SK-N-SH treated with all-trans-retinoic acid at 6 μM for 48 hours (cell line): ENCODE data around the gene HRH3.

Source experiments
- ATAC-seq: fragments of 200-7000 bp; cut with Tn5 transposase; 3 replicates; pipeline ENCODE4 v1.9.1; 2020; ENCODE audit warnings: mild to moderate bottlenecking, moderate library complexity
- ARNTL ChIP-seq: fragments of 450-650 bp; formaldehyde crosslinking; IDR thresholded peaks from 2 replicates; pipeline ENCODE4 v1.5.0; 2020; ENCODE audit warnings: low read depth, mild to moderate bottlenecking, moderate library complexity, borderline replicate concordance
- BACH2 ChIP-seq: fragments of 250-450 bp; sonication (Bioruptor Pico); IDR thresholded peaks from 2 replicates; pipeline ENCODE4 v1.9.0; 2021; ENCODE audit warnings: mild to moderate bottlenecking, borderline replicate concordance
- CSDC2 ChIP-seq: fragments of 250-450 bp; sonication (Bioruptor Pico); IDR thresholded peaks from 2 replicates; pipeline ENCODE4 v1.5.0; 2020; ENCODE audit warnings: mild to moderate bottlenecking, moderate library complexity
- CSRNP3 ChIP-seq: fragments of 250-450 bp; sonication (Bioruptor Pico); IDR thresholded peaks from 2 replicates; pipeline ENCODE4 v1.5.1; 2021; ENCODE audit warnings: mild to moderate bottlenecking, moderate library complexity
- ESRRG ChIP-seq: fragments of 250-450 bp; sonication (Bioruptor Pico); IDR thresholded peaks from 2 replicates; pipeline ENCODE4 v1.6.1; 2021; ENCODE audit warnings: mild to moderate bottlenecking
- GLIS3 ChIP-seq: fragments of 250-450 bp; sonication (Bioruptor Pico); IDR thresholded peaks from 2 replicates; pipeline ENCODE4 v1.5.0; 2020; ENCODE audit warnings: mild to moderate bottlenecking, moderate library complexity
- OSR1 ChIP-seq: fragments of 250-450 bp; sonication (Bioruptor Pico); IDR thresholded peaks from 2 replicates; pipeline ENCODE4 v1.8.0; 2022; ENCODE audit warnings: moderate library complexity, mild to moderate bottlenecking, inconsistent platforms
- PPARA ChIP-seq: fragments of 250-450 bp; sonication (Bioruptor Pico); IDR thresholded peaks from 2 replicates; pipeline ENCODE4 v1.5.0; 2020; ENCODE audit warnings: mild to moderate bottlenecking, borderline replicate concordance
- RARB ChIP-seq: fragments of 250-450 bp; sonication (Bioruptor Pico); IDR thresholded peaks from 2 replicates; pipeline ENCODE4 v1.8.0; 2021; ENCODE audit warnings: mild to moderate bottlenecking, moderate library complexity
- TCF4 ChIP-seq: fragments of 250-450 bp; sonication (Bioruptor Pico); IDR thresholded peaks from 2 replicates; pipeline ENCODE4 v1.8.0; 2021; ENCODE audit warnings: mild to moderate bottlenecking, moderate library complexity, borderline replicate concordance
- TOX ChIP-seq: fragments of 250-450 bp; sonication (Bioruptor Pico); IDR thresholded peaks from 2 replicates; pipeline ENCODE4 v1.8.0; 2021; ENCODE audit warnings: mild to moderate bottlenecking, moderate library complexity, borderline replicate concordance
- TSHZ2 ChIP-seq: fragments of 250-450 bp; sonication (Bioruptor Pico); IDR thresholded peaks from 2 replicates; pipeline ENCODE4 v1.5.0; 2020; ENCODE audit warnings: mild to moderate bottlenecking, moderate library complexity
- ZFP3 ChIP-seq: fragments of 250-450 bp; sonication (Bioruptor Pico); IDR thresholded peaks from 2 replicates; pipeline ENCODE4 v1.5.0; 2020; ENCODE audit warnings: mild to moderate bottlenecking, moderate library complexity
- ZNF70 ChIP-seq: fragments of 450-650 bp; formaldehyde crosslinking; IDR thresholded peaks from 2 replicates; pipeline ENCODE4 v1.5.0; 2020; ENCODE audit warnings: mild to moderate bottlenecking, moderate library complexity
- ZNF8 ChIP-seq: fragments of 450-650 bp; formaldehyde crosslinking; IDR thresholded peaks from 2 replicates; pipeline ENCODE4 v1.5.0; 2020; ENCODE audit warnings: mild to moderate bottlenecking, moderate library complexity
- TF ChIP-seq, protein P1 (sequence below): fragments of 250-450 bp; sonication (Bioruptor Pico); IDR thresholded peaks from 2 replicates; pipeline ENCODE4 v1.8.0; 2020; ENCODE audit warnings: mild to moderate bottlenecking, moderate library complexity, borderline replicate concordance
- TF ChIP-seq, protein P2 (sequence below): fragments of 250-450 bp; sonication (Bioruptor Pico); IDR thresholded peaks from 2 replicates; pipeline ENCODE4 v1.8.0; 2021; ENCODE audit warnings: low read depth, mild to moderate bottlenecking, moderate library complexity, borderline replicate concordance
- TF ChIP-seq, protein P3 (sequence below): fragments of 250-450 bp; sonication (Bioruptor Pico); IDR thresholded peaks from 2 replicates; pipeline ENCODE4 v1.5.1; 2020; ENCODE audit warnings: low read depth, mild to moderate bottlenecking, moderate library complexity

Gene HRH3

DNA sequence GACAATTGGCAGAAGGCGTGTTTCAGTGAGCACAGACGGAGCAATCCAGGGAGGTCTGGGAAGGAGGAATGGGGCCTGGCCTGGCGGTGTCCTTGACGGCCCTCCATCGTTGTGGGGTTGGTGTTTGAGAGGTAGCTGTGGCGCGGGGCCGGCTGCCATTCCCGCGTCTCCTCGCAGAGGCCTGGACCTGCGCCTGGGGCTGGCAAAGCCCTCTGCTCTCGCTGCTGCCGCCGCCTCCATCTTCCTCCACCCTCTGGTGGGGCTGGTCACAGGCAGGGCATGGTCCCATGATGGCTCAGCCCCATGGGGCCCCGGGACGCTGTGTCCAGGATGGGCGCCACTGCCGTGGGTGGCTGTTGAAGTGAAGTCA lies 25.8 kb upstream of the HRH3 start:
- no peak for ATAC-seq
- TF ChIP-seq, protein P1, sequence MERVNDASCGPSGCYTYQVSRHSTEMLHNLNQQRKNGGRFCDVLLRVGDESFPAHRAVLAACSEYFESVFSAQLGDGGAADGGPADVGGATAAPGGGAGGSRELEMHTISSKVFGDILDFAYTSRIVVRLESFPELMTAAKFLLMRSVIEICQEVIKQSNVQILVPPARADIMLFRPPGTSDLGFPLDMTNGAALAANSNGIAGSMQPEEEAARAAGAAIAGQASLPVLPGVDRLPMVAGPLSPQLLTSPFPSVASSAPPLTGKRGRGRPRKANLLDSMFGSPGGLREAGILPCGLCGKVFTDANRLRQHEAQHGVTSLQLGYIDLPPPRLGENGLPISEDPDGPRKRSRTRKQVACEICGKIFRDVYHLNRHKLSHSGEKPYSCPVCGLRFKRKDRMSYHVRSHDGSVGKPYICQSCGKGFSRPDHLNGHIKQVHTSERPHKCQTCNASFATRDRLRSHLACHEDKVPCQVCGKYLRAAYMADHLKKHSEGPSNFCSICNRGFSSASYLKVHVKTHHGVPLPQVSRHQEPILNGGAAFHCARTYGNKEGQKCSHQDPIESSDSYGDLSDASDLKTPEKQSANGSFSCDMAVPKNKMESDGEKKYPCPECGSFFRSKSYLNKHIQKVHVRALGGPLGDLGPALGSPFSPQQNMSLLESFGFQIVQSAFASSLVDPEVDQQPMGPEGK: no peak
- no peak for TF ChIP-seq ZFP3 (CRISPR knock-in tag)
- TF ChIP-seq OSR1 (CRISPR knock-in tag): no peak
- TF ChIP-seq RARB (CRISPR knock-in tag): no peak
- no peak for TF ChIP-seq TCF4
- TF ChIP-seq ZNF8 (CRISPR knock-in tag): no peak
- TF ChIP-seq ESRRG (CRISPR knock-in tag): no peak
- no peak for TF ChIP-seq ARNTL (CRISPR knock-in tag)
- TF ChIP-seq, protein P2, sequence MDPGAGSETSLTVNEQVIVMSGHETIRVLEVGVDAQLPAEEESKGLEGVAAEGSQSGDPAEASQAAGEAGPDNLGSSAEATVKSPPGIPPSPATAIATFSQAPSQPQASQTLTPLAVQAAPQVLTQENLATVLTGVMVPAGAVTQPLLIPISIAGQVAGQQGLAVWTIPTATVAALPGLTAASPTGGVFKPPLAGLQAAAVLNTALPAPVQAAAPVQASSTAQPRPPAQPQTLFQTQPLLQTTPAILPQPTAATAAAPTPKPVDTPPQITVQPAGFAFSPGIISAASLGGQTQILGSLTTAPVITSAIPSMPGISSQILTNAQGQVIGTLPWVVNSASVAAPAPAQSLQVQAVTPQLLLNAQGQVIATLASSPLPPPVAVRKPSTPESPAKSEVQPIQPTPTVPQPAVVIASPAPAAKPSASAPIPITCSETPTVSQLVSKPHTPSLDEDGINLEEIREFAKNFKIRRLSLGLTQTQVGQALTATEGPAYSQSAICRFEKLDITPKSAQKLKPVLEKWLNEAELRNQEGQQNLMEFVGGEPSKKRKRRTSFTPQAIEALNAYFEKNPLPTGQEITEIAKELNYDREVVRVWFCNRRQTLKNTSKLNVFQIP: no peak
- TF ChIP-seq TSHZ2: no peak
- TF ChIP-seq, protein P3, sequence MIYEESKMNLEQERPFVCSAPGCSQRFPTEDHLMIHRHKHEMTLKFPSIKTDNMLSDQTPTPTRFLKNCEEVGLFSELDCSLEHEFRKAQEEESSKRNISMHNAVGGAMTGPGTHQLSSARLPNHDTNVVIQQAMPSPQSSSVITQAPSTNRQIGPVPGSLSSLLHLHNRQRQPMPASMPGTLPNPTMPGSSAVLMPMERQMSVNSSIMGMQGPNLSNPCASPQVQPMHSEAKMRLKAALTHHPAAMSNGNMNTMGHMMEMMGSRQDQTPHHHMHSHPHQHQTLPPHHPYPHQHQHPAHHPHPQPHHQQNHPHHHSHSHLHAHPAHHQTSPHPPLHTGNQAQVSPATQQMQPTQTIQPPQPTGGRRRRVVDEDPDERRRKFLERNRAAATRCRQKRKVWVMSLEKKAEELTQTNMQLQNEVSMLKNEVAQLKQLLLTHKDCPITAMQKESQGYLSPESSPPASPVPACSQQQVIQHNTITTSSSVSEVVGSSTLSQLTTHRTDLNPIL: no peak
- TF ChIP-seq CSDC2 (CRISPR knock-in tag): no peak
- TF ChIP-seq BACH2: no peak
- TF ChIP-seq ZNF70: no peak
- TF ChIP-seq PPARA: no peak
- TF ChIP-seq CSRNP3: no peak

DNA sequence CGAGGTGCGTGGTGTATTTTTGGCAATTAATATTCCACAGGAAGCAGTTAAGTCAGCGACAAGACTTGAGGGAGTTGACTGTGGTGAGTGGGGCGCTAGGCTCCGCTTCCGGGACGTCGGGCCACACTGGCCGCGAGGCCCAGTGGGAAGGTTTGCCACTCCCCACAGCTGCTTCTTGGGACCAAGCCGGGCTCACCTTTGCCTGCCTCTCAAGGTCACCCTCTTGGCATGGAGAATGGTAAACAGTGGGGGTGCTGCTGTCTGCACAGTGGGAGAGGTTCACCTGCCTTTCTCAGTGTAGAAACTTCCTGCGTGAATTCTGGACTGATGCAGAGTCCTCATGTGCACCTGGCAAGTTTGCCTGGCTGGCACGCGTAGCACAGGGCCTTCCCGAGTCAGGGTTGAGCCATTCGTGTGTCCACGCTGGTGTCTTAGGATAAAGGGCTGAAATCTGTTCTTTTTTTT lies 24.6 kb upstream of the HRH3 start:
- no peak for ATAC-seq

More for the DNA sequence above, 24.6 kb upstream of the HRH3 start:
- TF ChIP-seq, protein P3: no peak
- TF ChIP-seq GLIS3 (no peak), TOX (CRISPR knock-in tag) (no peak), ZNF8 (CRISPR knock-in tag) (no peak), ARNTL (CRISPR knock-in tag) (no peak), ZNF70 (no peak), PPARA (no peak), TSHZ2 (no peak)
- TF ChIP-seq, protein P2: no peak
